CD4-positive, alpha-beta T cell treated with Interleukin-4 for 1 hour (primary cell): ENCODE data around the gene SMU1.
"Not testable (repeated sequence)": the region's sequence is repeated elsewhere in the genome, so short reads cannot be mapped to it uniquely, and the experiment has no call there.

Experiments
- DNase-seq, 2 donors: peaks; one replicate each; pipeline ENCODE4 v3.0.0-alpha.2; 2020 to 2022

Gene SMU1

DNA sequence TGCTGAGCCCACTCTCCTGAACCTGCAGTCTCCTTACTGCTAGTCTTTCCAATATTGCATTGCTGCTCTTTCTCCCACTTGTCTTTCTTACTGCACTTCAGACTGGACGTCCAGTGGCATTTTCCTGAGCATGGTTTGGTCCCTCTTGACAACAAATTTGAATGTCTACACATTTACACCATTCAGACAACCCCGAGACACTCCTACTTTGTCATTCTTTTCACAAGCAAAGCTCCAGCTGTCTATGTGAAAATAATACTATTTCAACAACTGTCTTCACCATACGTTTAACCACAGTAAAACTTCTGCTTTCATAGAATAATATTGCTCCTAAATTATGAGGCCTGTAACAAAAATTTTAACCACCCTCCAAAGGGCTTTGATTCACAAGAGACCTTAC is 64.6 kb downstream of the SMU1 start:
- no peak for DNase-seq

DNA sequence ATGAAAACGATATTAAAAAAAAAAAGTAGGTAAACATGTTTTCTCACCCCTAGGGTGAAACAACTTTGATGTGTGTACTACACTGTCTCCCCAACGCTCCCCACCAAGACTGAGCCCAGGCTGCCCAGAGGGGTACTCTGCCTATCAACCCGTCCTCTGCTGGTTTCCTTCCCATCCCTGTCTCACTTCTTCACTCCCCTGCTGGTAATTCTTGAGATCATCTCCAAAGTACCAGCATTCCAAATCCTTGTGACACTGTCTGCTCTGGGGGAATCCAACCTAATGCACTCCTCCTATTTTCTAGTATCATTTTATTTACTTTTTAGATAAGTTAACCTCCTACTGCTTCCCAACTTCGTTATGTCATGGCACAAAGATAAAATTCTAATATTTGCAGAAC is 68.7 kb downstream of the SMU1 start:
- DNase-seq: no peak

DNA sequence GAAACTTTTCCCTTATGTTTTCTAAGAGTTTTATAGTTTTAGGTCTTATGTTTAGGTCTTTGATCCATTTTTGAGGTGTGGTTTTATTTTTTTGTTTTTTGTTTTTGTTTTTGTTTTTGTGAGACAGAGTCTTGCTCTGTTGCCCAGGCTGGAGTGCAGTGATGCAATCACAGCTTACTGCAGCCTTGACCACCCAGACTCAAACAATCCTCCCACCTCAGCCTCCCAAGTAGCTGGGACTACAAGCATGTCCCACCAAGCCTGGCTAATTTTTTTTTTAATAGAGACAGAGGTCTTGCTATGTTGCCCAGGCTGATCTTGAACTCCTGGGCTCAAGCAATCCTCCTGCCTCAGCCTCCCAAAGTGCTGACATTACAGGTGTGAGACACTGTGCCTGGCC is 71.1 kb downstream of the SMU1 start:
- DNase-seq: not testable (repeated sequence)

DNA sequence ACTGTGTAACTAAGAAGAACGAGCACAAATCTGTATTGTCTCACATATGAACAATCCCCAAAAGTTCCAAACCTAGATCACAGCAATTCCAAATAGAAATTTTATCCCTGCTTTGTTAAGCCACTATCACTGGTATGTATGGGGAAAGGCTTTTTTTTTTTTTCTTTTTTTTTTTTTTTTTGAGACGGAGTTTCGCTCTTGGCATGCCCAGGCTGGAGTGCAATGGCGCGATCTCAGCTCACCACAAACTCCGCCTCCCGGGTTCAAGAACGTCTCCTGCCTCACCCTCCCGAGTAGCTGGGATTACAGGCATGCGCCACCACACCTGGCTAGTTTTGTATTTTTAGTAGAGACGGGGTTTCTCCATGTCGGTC is 75.8 kb downstream of the SMU1 start:
- DNase-seq: peak; percentile 15 to 46

DNA sequence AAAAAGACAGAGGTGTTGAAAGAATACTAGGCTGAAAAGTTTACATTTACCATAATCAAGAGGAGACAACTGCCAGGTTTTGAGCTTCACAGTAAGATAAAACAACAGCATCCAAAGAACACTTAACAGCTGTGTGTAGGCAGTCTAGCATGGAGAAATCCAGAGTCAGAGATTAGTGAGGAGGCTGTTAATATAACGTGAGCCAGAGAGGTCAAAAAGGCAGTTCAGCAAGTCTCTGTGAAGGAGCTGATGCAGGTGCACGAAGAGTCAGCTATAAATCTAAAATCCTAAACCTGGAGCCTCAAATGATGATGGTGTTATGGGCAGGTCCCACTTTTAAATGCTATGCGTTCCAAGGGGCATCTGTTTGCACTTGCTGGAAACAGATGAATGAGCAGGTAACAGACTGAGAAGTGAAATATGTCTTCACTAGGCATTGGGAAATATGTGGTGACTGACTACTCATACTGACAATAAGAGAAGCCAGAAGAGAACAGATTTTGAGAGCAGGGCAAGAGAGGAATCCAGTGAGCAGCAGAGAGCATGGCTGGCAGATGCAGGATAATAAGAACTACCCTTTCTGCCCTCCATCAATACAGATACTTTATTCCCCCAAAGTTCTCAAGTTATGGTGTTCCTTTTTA is 83.8 kb downstream of the SMU1 start:
- DNase-seq: no peak

DNA sequence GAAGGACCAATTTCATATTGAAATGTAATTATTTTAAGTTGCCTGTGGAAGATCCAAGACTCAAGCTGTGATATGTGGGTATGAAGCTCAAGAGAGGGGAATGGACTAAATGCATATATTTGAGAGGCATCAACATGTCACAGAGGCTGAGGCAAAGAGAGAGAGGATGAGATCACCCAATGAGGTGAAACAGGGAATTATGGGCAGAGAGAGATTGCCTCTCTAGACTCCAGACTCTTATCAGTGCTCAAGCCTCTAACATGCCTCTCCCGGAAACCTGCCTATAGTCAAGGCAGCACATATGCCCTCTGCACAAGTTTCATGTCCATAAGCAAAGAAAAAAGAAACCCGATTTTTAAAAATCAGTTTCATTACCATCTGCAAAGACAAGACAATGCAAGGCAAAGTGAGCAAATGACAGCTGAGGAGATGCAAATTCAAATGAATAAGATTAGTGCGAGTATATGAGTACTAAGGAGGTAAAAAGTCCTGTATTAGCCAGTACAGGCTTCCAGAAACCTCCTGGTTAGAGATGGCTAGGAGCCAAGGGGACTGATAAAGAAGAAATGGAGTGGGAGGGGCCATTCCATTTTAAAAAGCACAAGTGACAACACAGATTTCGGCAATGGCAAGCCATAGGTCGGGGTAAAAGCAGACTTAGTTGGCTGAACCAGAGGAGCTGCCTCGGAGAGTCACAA is 84.4 kb downstream of the SMU1 start:
- no peak for DNase-seq
